Myometrial cell (primary cell): ENCODE measurements around the gene OR10H5. TPM values are rescaled to one million over a fixed set of nuclear protein-coding genes. Genes with fewer than 3 reads are reported as not detected.

Experiments used
- total RNA-seq: library from RNA; depleted of rRNA; stranded (reverse); fragments of >200 nt; gene quantifications from 2 replicates; pipeline ENCODE4 v1.2.3, GENCODE V29; 2015

OR10H5 gene, protein sequence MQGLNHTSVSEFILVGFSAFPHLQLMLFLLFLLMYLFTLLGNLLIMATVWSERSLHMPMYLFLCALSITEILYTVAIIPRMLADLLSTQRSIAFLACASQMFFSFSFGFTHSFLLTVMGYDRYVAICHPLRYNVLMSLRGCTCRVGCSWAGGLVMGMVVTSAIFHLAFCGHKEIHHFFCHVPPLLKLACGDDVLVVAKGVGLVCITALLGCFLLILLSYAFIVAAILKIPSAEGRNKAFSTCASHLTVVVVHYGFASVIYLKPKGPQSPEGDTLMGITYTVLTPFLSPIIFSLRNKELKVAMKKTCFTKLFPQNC
- not detected in 2 replicates for total RNA-seq

DNA sequence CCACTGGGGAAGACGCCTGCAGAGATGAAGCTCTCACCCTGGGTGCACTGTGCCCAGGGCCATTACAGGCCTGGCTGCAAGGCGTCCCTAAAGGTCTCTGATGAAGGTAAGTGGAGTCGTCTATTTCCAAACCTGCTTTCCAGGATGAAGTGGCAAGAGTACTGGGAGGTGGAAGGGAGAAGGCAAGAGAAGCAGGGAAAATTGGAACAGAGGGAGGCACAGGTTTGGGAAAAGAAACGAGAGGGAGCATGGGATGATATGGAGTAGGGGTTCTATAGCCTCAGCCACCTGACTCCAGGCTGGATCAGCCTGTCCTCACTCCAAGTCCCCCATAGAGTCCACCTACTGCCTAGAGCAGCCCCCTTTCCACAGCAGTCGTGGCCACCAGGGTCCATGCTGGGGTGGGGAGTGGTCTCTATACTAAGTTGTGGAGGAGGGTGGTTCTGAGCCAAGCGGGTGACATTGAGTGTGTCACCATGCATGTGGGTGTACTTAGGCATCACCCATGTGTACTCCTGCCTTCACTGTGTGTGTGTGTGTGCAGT lies at the start of gene OR10H5:
Gene OR10H5 (plus strand): TSS at position 51 of the 545 bp plus-strand sequence. CDS start 6,388 bp downstream, outside the sequence.

DNA sequence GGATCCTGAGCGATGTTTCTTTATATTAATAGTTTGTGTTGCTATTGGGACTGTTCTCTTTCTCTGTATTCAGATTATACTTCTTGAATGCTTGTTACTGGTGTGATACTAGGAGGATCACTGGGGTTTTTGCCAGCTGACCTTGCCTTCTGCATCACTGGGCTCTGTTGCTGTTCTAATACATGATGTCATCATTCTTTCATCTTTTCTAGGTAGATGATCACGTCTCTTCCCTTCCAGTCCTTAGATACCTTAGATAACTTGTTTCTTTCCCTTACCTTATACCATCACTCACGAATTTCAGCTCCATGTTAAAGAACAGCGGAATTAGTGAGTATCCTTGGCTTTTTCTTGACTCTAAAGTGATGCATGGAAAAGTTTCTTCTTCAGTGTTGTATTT lies 49.7 kb upstream of the OR10H5 start, which contains the start of gene OR10H3:
Gene OR10H3 (plus strand): TSS at position 264 of the 400 bp plus-strand sequence. CDS start 3,408 bp downstream, outside the sequence.

DNA sequence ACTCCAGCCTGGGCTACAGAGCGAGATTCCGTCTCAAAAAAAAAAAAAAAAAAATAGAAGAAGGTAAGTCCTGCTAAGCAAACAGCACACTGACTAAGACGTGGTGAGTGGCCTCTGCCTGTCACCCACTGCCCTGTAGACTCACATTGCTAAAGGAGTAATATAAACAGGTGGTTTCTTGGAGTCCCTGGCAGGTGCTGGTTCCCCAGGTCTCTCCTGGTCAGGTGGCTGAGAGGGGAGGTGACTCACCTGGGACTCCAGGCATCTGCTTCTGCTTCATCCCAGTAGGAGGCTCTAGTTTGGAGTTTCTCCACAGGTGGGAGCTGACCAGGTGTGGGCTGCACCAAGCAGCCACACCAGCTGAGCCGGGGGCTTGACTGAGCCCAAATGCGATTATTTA lies 27.8 kb downstream of the OR10H5 start, which contains the start of gene OR10H1:
Gene OR10H1 (minus strand): TSS at position 359 of the 400 bp plus-strand sequence. CDS start 7,627 bp downstream, outside the sequence.

Other genes with a start within 250 kb of the OR10H5 start
- gene CYP4F8, start 172.4 kb upstream of the OR10H5 start, total RNA-seq = not detected in 2 replicates
- gene CYP4F3, start 146.8 kb upstream of the OR10H5 start, total RNA-seq = not detected in 2 replicates
- gene CYP4F12, start 114.6 kb upstream of the OR10H5 start, total RNA-seq = not detected in 2 replicates
- gene OR10H2, start 59.6 kb upstream of the OR10H5 start, total RNA-seq = not detected in 2 replicates
- not detected in 2 replicates for gene OR10H3, start 49.7 kb upstream of the OR10H5 start, total RNA-seq
- not detected in 2 replicates for gene OR10H1, start 28.0 kb downstream of the OR10H5 start, total RNA-seq
- not detected in 2 replicates for gene CYP4F2, start 110.4 kb downstream of the OR10H5 start, total RNA-seq
- gene CYP4F11, start 146.9 kb downstream of the OR10H5 start, total RNA-seq = not detected in 2 replicates
- not detected in 2 replicates for gene OR10H4, start 161.3 kb downstream of the OR10H5 start, total RNA-seq